Measurements from ENCODE around the gene GSTM4.
"Not testable (repeated sequence)": the region's sequence is repeated elsewhere in the genome, so short reads cannot be mapped to it uniquely, and the experiment has no call there.

Gene GSTM4

GRCh38 chr1:109637446-109637845 is 18.5 kb upstream of the GSTM4 start:
- no peak for DNase-seq (ENCODE audit: extremely low read depth in 1 of 2, low read depth in 1 of 2)

- DNase-seq (ENCODE audit: extremely low read depth in 1 of 2, low read depth in 1 of 2): no peak
These were observed 16.6 kb upstream of the GSTM4 start for GRCh38 chr1:109639063-109639840.

- no peak for DNase-seq (ENCODE audit: extremely low read depth in 1 of 2, low read depth in 1 of 2)
These were observed 16.1 kb upstream of the GSTM4 start for GRCh38 chr1:109639841-109640184.

- DNase-seq (ENCODE audit: extremely low read depth in 1 of 2, low read depth in 1 of 2): peak; percentile 59 to 81
These were observed 15.5 kb upstream of the GSTM4 start for GRCh38 chr1:109640285-109640865.

GRCh38 chr1:109641078-109641740 is 14.7 kb upstream of the GSTM4 start:
- DNase-seq (ENCODE audit: extremely low read depth in 1 of 2, low read depth in 1 of 2): no peak

- no peak for DNase-seq (ENCODE audit: extremely low read depth in 1 of 2, low read depth in 1 of 2)
These were observed 14.0 kb upstream of the GSTM4 start for GRCh38 chr1:109641861-109642260.

- no peak for DNase-seq (ENCODE audit: extremely low read depth in 1 of 2, low read depth in 1 of 2)
These were observed 13.3 kb upstream of the GSTM4 start for GRCh38 chr1:109642626-109643025.

GRCh38 chr1:109643385-109644230 is 12.3 kb upstream of the GSTM4 start:
- peak; percentile 71 to 77 for DNase-seq (ENCODE audit: extremely low read depth in 1 of 2, low read depth in 1 of 2)

- DNase-seq (ENCODE audit: extremely low read depth in 1 of 2, low read depth in 1 of 2): no peak
These were observed 11.2 kb upstream of the GSTM4 start for GRCh38 chr1:109644670-109645069.

- no peak for DNase-seq (ENCODE audit: extremely low read depth in 1 of 2, low read depth in 1 of 2)
These were observed 6.4 kb upstream of the GSTM4 start for GRCh38 chr1:109649491-109649914.

GRCh38 chr1:109650609-109651008 is 5.3 kb upstream of the GSTM4 start:
- DNase-seq (ENCODE audit: extremely low read depth in 1 of 2, low read depth in 1 of 2): no peak

GRCh38 chr1:109652402-109652801 is 3.5 kb upstream of the GSTM4 start:
- DNase-seq (ENCODE audit: extremely low read depth in 1 of 2, low read depth in 1 of 2): no peak

- no peak for DNase-seq (ENCODE audit: extremely low read depth in 1 of 2, low read depth in 1 of 2)
These were observed 2.6 kb upstream of the GSTM4 start for GRCh38 chr1:109653306-109653705.

- no peak for DNase-seq (ENCODE audit: extremely low read depth in 1 of 2, low read depth in 1 of 2)
These were observed 1.4 kb upstream of the GSTM4 start for GRCh38 chr1:109654519-109654918.

- no peak for DNase-seq (ENCODE audit: extremely low read depth in 1 of 2, low read depth in 1 of 2)
These were observed 1.5 kb downstream of the GSTM4 start for GRCh38 chr1:109657395-109657794.

- DNase-seq (ENCODE audit: extremely low read depth in 1 of 2, low read depth in 1 of 2): no peak
These were observed 2.1 kb downstream of the GSTM4 start for GRCh38 chr1:109657970-109658369.

GRCh38 chr1:109658533-109659042 is 2.7 kb downstream of the GSTM4 start:
- DNase-seq (ENCODE audit: extremely low read depth in 1 of 2, low read depth in 1 of 2): no peak

- DNase-seq (ENCODE audit: extremely low read depth in 1 of 2, low read depth in 1 of 2): no peak
These were observed 3.2 kb downstream of the GSTM4 start for GRCh38 chr1:109659145-109659544.

- DNase-seq (ENCODE audit: extremely low read depth in 1 of 2, low read depth in 1 of 2): no peak
These were observed 4.2 kb downstream of the GSTM4 start for GRCh38 chr1:109659997-109660690.

- DNase-seq (ENCODE audit: extremely low read depth in 1 of 2, low read depth in 1 of 2): not testable (repeated sequence)
These were observed 4.8 kb downstream of the GSTM4 start for GRCh38 chr1:109660691-109661026.

- DNase-seq (ENCODE audit: extremely low read depth in 1 of 2, low read depth in 1 of 2): no peak
These were observed 5.5 kb downstream of the GSTM4 start for GRCh38 chr1:109661391-109661790.
